Measurements from ENCODE around the gene CDH23.

- TF ChIP-seq POLR2AphosphoS5 (IDR thresholded peaks at IDR 0.05; ENCODE audit: low read depth, low read length) (no peak), POLR2A (IDR thresholded peaks at IDR 0.05; ENCODE audit: control extremely low read depth in 1 of 2, low read depth in 2 of 2, low read length in 2 of 2) (no peak), ZNF274 (IDR thresholded peaks at IDR 0.05; ENCODE audit: borderline replicate concordance, extremely low read depth, low read length) (no peak)
These were observed 41.9 kb upstream of the CDH23 start for GRCh38 chr10:71354776-71355175.
